H1 (cell line): ENCODE measurements around the gene TACC2. TPM values are rescaled to one million over a fixed set of nuclear protein-coding genes. Genes with fewer than 3 reads are reported as not detected.

Experiments
- CTCF ChIA-PET: fragments of 300-600 bp; sonication (Branson Sonifier 250); formaldehyde crosslinking; loops from one replicate; lab custom pipeline; 2021; ENCODE audit not compliant: partially characterized antibody; lab: Charles Lee
- POLR2A ChIA-PET: fragments of 300-600 bp; sonication (Branson Sonifier 250); formaldehyde crosslinking; loops from one replicate; lab custom pipeline; 2021; ENCODE audit warnings: inconsistent platforms; ENCODE audit not compliant: partially characterized antibody; lab: Charles Lee
- DNase-seq, 2 experiments: peaks; one replicate each; pipeline versions ENCODE4 v3.0.0 to v3.0.0-alpha.2; 2010 to 2022; ENCODE audit warnings: low spot score in 2 of 2, low read depth in 1 of 2, mixed read lengths in 1 of 2
- FAIRE-seq: peaks from 2 replicates; lab custom pipeline; 2011; peaks lifted over from hg19 to GRCh38; lab: Jason Lieb, UNC
- H2AFZ ChIP-seq: 2 replicates; pipeline ENCODE4 v1.8.1; 2012; ENCODE audit warnings: low read length, inconsistent platforms
- H2AK5ac ChIP-seq: 2 replicates; pipeline ENCODE4 v1.6.1; 2013; ENCODE audit warnings: low read depth, low read length
- H2BK120ac ChIP-seq: replicated peaks from 2 replicates; pipeline ENCODE3; 2013; ENCODE audit warnings: low read depth, low read length, inconsistent platforms
- H2BK12ac ChIP-seq: 2 replicates; pipeline ENCODE4 v1.6.1; 2013; ENCODE audit warnings: low read depth, low read length
- H2BK15ac ChIP-seq: 2 replicates; pipeline ENCODE4 v1.6.1; 2013; ENCODE audit warnings: low read length
- H2BK20ac ChIP-seq: 2 replicates; pipeline ENCODE4 v1.6.1; 2013; ENCODE audit warnings: low read length
- H2BK5ac ChIP-seq: 2 replicates; pipeline ENCODE4 v1.6.1; 2013; ENCODE audit warnings: low read depth, low read length
- H3K14ac ChIP-seq: 2 replicates; pipeline ENCODE4 v1.6.1; 2013; ENCODE audit warnings: inconsistent platforms; ENCODE audit not compliant: insufficient read length
- H3K18ac ChIP-seq: 2 replicates; pipeline ENCODE4 v1.6.1; 2013; ENCODE audit warnings: low read length; ENCODE audit errors: extremely low read depth
- H3K23ac ChIP-seq: 2 replicates; pipeline ENCODE4 v1.6.1; 2013; ENCODE audit warnings: inconsistent platforms; ENCODE audit not compliant: insufficient read length
- H3K23me2 ChIP-seq: 2 replicates; pipeline ENCODE4 v1.6.1; 2013; ENCODE audit warnings: low read depth, low read length
- H3K27ac ChIP-seq: 2 replicates; pipeline ENCODE4 v1.6.1; 2011; ENCODE audit warnings: low read depth, low read length, inconsistent platforms
- H3K27me3 ChIP-seq, 4 experiments: replicated peaks in 1 of 4; 1 replicate in 1 of 4; 2 replicates in 3 of 4; pipeline versions ENCODE4 v1.6.1 to v1.8.1; 2011 to 2013; ENCODE audit warnings: low read length in 3 of 4, mild to moderate bottlenecking in 3 of 4, inconsistent platforms in 2 of 4, mixed read lengths in 2 of 4, moderate library complexity in 1 of 4; ENCODE audit not compliant: control insufficient read depth in 3 of 4, insufficient read depth in 3 of 4; ENCODE audit errors: extremely low read depth in 1 of 4
- H3K36me3 ChIP-seq, 4 experiments: 2 replicates each; pipeline versions ENCODE4 v1.6.1 to v1.8.1; 2011 to 2013; ENCODE audit warnings: mild to moderate bottlenecking in 4 of 4, low read length in 3 of 4, moderate library complexity in 2 of 4, control low read depth in 1 of 4, inconsistent platforms in 1 of 4; ENCODE audit not compliant: insufficient read depth in 4 of 4, control insufficient read depth in 2 of 4
- H3K4ac ChIP-seq: replicated peaks from 2 replicates; pipeline ENCODE3; 2013; ENCODE audit warnings: low read length, low read depth, mixed read lengths, inconsistent platforms; ENCODE audit not compliant: insufficient read length
- H3K4me1 ChIP-seq, 4 experiments: replicated peaks in 1 of 4; 1 replicate in 1 of 4; 2 replicates in 3 of 4; pipeline versions ENCODE4 v1.6.1 to v1.8.1; 2011 to 2013; ENCODE audit warnings: low read length in 3 of 4, inconsistent platforms in 2 of 4, mixed read lengths in 1 of 4; ENCODE audit not compliant: insufficient read depth in 4 of 4, control insufficient read depth in 3 of 4
- H3K4me2 ChIP-seq, 2 experiments: 2 replicates each; pipeline versions ENCODE4 v1.6.1 to v1.8.1; 2011 to 2013; ENCODE audit warnings: low read depth in 2 of 2, low read length in 2 of 2, control low read depth in 1 of 2, inconsistent platforms in 1 of 2, mild to moderate bottlenecking in 1 of 2; ENCODE audit not compliant: insufficient read depth in 1 of 2
- H3K4me3 ChIP-seq, 4 experiments: fragments of 200-600, 300-600 bp in 1 of 4; sonication (generic), shearing (Covaris generic), sonication (Bioruptor Twin) in 1 of 4; 2 replicates each; pipeline versions ENCODE4 v1.5.1 to v1.8.1; 2011 to 2016; ENCODE audit warnings: low read length in 4 of 4, low read depth in 3 of 4, control low read depth in 2 of 4, inconsistent platforms in 2 of 4, mild to moderate bottlenecking in 2 of 4, mixed read lengths in 1 of 4, moderate library complexity in 1 of 4; ENCODE audit not compliant: insufficient read depth in 2 of 4; ENCODE audit errors: extremely low read depth in 1 of 4
- H3K56ac ChIP-seq: replicated peaks from 2 replicates; pipeline ENCODE3; 2013; ENCODE audit warnings: low read depth, mild to moderate bottlenecking, mixed read lengths, low read length, inconsistent platforms; ENCODE audit not compliant: insufficient read length
- H3K79me1 ChIP-seq: 2 replicates; pipeline ENCODE4 v1.6.1; 2013; ENCODE audit warnings: low read depth, low read length, control low read depth
- H3K79me2 ChIP-seq, 2 experiments: 2 replicates each; pipeline versions ENCODE4 v1.6.1 to v1.8.1; 2012 to 2013; ENCODE audit warnings: low read length in 2 of 2, mild to moderate bottlenecking in 2 of 2, inconsistent platforms in 1 of 2; ENCODE audit not compliant: insufficient read depth in 2 of 2, control insufficient read depth in 1 of 2
- H3K9ac ChIP-seq, 4 experiments: replicated peaks in 1 of 4; 1 replicate in 1 of 4; 2 replicates in 3 of 4; pipeline versions ENCODE4 v1.6.1 to v1.8.1; 2011 to 2013; ENCODE audit warnings: low read depth in 3 of 4, low read length in 3 of 4, control low read depth in 2 of 4, mild to moderate bottlenecking in 2 of 4, moderate library complexity in 2 of 4, inconsistent platforms in 1 of 4; ENCODE audit errors: extremely low read depth in 1 of 4
- H3K9me3 ChIP-seq, 2 experiments: 2 replicates each; pipeline versions ENCODE4 v1.6.1 to v1.8.1; 2012 to 2013; ENCODE audit warnings: mild to moderate bottlenecking in 2 of 2, moderate library complexity in 2 of 2, control low read depth in 1 of 2, inconsistent platforms in 1 of 2, low read depth in 1 of 2, low read length in 1 of 2, mixed read lengths in 1 of 2; ENCODE audit not compliant: insufficient read depth in 2 of 2
- H4K20me1 ChIP-seq, 2 experiments: replicated peaks in 1 of 2; 2 replicates each; pipeline versions ENCODE3 to v1.8.1; 2011 to 2013; ENCODE audit warnings: inconsistent platforms in 2 of 2, low read length in 2 of 2, mild to moderate bottlenecking in 1 of 2; ENCODE audit not compliant: insufficient read depth in 2 of 2, control insufficient read depth in 1 of 2
- H4K5ac ChIP-seq: 2 replicates; pipeline ENCODE4 v1.6.1; 2013; ENCODE audit warnings: low read length, low read depth, mixed read lengths, inconsistent platforms; ENCODE audit not compliant: insufficient read length
- H4K8ac ChIP-seq: 2 replicates; pipeline ENCODE4 v1.8.0; 2013; ENCODE audit warnings: mild to moderate bottlenecking, moderate library complexity, low read length, inconsistent platforms; ENCODE audit not compliant: insufficient read depth; ENCODE audit errors: extremely low read depth
- H4K91ac ChIP-seq: replicated peaks from 2 replicates; pipeline ENCODE3; 2013; ENCODE audit warnings: low read length, mixed read lengths, inconsistent platforms; ENCODE audit not compliant: insufficient read length
- CTBP2 ChIP-seq: IDR thresholded peaks from 2 replicates; pipeline ENCODE4 v1.7.0; 2011; ENCODE audit warnings: borderline replicate concordance, mild to moderate bottlenecking, moderate library complexity, mixed read lengths, low read length; ENCODE audit not compliant: insufficient read depth, insufficient read length
- PHF8 ChIP-seq: fragments of 200-600 bp; sonication (generic); conservative IDR thresholded peaks from 2 replicates; pipeline ENCODE4 v1.7.1; 2012; ENCODE audit warnings: low read depth, mild to moderate bottlenecking, inconsistent platforms, low read length, moderate library complexity
- POLR2AphosphoS5 ChIP-seq: IDR thresholded peaks from 2 replicates; pipeline ENCODE4 v1.6.1; 2011; ENCODE audit warnings: low read depth, low read length
- RAD21 ChIP-seq, 2 experiments: IDR thresholded peaks in 1 of 2; conservative IDR thresholded peaks in 1 of 2; 2 replicates each; pipeline ENCODE4 v1.6.1; 2011; ENCODE audit warnings: low read depth in 2 of 2, low read length in 2 of 2, improper control_type of control experiment in 1 of 2, inconsistent platforms in 1 of 2, mild to moderate bottlenecking in 1 of 2, moderate library complexity in 1 of 2
- SIN3A ChIP-seq, 2 experiments: IDR thresholded peaks in 1 of 2; conservative IDR thresholded peaks in 1 of 2; 2 replicates each; pipeline ENCODE4 v1.6.1; 2011 to 2012; ENCODE audit warnings: low read length in 2 of 2, improper control_type of control experiment in 1 of 2, low read depth in 1 of 2, mild to moderate bottlenecking in 1 of 2
- TEAD4 ChIP-seq: IDR thresholded peaks from 2 replicates; pipeline ENCODE4 v1.6.1; 2012; ENCODE audit warnings: low read depth, low read length, inconsistent platforms, mixed read lengths
- YY1 ChIP-seq: IDR thresholded peaks from 2 replicates; pipeline ENCODE4 v1.6.1; 2011; ENCODE audit warnings: low read depth, mild to moderate bottlenecking, low read length
- WGBS, 2 experiments: shearing (Covaris generic) in 1 of 2; methylation state at CpG; one replicate each; pipeline versions ENCODE4 v1.1.6 to v1.1.7; 2013 to 2015; ENCODE audit warnings: low lambda C conversion rate in 2 of 2, mixed read lengths in 2 of 2, inconsistent platforms in 1 of 2, low coverage in 1 of 2, missing lambda C conversion rate in 1 of 2; ENCODE audit not compliant: insufficient replicate concordance in 2 of 2, insufficient coverage in 1 of 2, insufficient read length in 1 of 2; ENCODE audit errors: extremely low coverage in 1 of 2, missing lambda C conversion rate in 1 of 2; 5-methylcytosine and 5-hydroxymethylcytosine counted together
- polyA plus RNA-seq, 7 experiments: library from polyadenylated mRNA; depleted of rRNA in 3 of 7; stranded (reverse) in 5 of 7; unstranded in 2 of 7; fragments of >200 nt in 5 of 7; fragments of 200-250 nt in 2 of 7; gene quantifications; 1 replicate in 5 of 7; 2 replicates in 1 of 7; 4 replicates in 1 of 7; pipeline versions ENCODE4 v1.2.1 to v1.2.3, GENCODE V29; 2011 to 2013; ENCODE audit warnings: missing spikeins in 2 of 7, mixed read lengths in 2 of 7
- total RNA-seq: library from RNA; stranded (reverse); fragmentation: NEBNext Ultra II Directional; extraction: Animal tissue kit (Norgen Biotek cat#: 25700); gene quantifications from 2 replicates; pipeline ENCODE4 v1.2.1, GENCODE V29; 2021
- TF ChIP-seq, protein P1 (sequence below), 3 experiments: IDR thresholded peaks; 1 replicate in 2 of 3; 2 replicates in 1 of 3; pipeline versions ENCODE4 v1.5.1 to v1.6.1; 2011; ENCODE audit warnings: low read length in 3 of 3, mild to moderate bottlenecking in 3 of 3, inconsistent platforms in 2 of 3, low read depth in 1 of 3, moderate library complexity in 1 of 3; ENCODE audit not compliant: insufficient read depth in 1 of 3; ENCODE audit errors: control extremely low read depth in 1 of 3

Gene TACC2
- total and polyA plus RNA-seq, 2 of the 8 experiments (the other 6 are each of a cell fraction or from before 2014, with no cell fraction given): 21.2 to 46.6 TPM

DNA sequence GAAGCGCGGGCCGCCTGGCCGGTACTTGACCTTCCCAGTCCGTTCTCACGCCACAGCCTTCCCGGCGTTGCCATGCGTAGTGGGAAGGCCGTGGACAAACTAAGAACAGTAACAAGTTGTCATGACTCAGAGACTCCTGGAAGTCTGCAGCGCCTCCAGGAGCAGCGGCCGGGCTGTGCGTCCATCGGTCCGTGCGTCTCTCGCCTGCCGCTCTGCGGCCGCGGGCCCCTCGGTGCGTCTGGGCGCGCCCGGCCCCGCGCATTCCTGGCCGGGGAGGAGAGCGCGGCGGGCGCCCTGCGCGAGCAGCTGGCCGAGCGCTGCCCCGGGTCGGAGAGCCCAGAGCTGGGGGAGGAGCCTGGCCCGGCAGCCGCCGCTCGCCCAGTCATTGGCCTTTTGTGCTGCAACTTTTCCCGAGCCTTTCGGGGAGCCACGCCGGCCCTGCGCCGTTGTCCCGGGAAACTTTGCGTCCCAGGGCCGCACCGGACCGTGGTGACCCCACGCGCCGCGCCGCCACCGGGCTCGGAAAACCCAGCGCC lies 123.7 kb downstream of the TACC2 start:
- no peaks in the 10 kb centered on the region for H3K36me3 ChIP-seq
- peak overlapping the region; percentile 97 for H2AFZ ChIP-seq
- H3K79me1 ChIP-seq: 0 out of 2 replicates have a peak, but pooled peaks cover 4% of the 10 kb centered on the region
- peak overlapping the region; percentile 66 to 96 (median 74) for H3K4me3 ChIP-seq
- no peaks in the 10 kb centered on the region for H3K9me3 ChIP-seq
- peak overlapping the region; percentile 97 for H4K8ac ChIP-seq
- H3K27me3 ChIP-seq: no peaks in the 10 kb centered on the region; a peak in 3 of 7 replicates
- H3K79me2 ChIP-seq: peaks cover 0 to 32% of the 10 kb centered on the region in 2 experiments; a peak in 2 of 4 replicates
- no peak overlapping the region for H3K23ac ChIP-seq
- ChIA-PET CTCF (interaction anchor here (0.6 to 2.0 kb wide), 17 partner anchors 9 to 755 kb away, joined by 3 to 11 read pairs (median 3); no protein-coding TSS in a partner anchor), POLR2A (interaction anchor here (0.6 to 4.1 kb wide), 28 partner anchors 10 to 191 kb away, joined by 3 to 25 read pairs (median 5); partner anchors contain the start of gene NSMCE4A)
- no peak overlapping the region for H3K4ac ChIP-seq
- no peak overlapping the region for H2BK120ac ChIP-seq
- H3K27ac ChIP-seq: peak overlapping the region; percentile 71; the same call in 1 of the 2 replicates
- H3K56ac ChIP-seq: peak overlapping the region; percentile 47
- H2BK5ac ChIP-seq: peak overlapping the region; percentile 52; the same call in 1 of the 2 replicates
- H3K4me2 ChIP-seq: peak overlapping the region; percentile 79 to 89
- H2BK12ac ChIP-seq: no peak overlapping the region
- DNase-seq (peak; percentile 58 to 80), FAIRE-seq (no peak)
- H4K20me1 ChIP-seq: peaks cover 0 to 2% of the 10 kb centered on the region in 2 experiments
- H3K4me1 ChIP-seq: peaks cover 0 to 6% (median 2%) of the 10 kb centered on the region in 4 experiments; a peak in 5 of 7 replicates
- H3K18ac ChIP-seq: peak overlapping the region; percentile 78
- H3K9ac ChIP-seq: peak overlapping the region; percentile 1 to 90 (median 84)
- 1% methylated on average over 40 of the region's 63 CpGs; no CpG with 5 or more reads in 1 of the 2 experiments for WGBS, 2 experiments
- no peak overlapping the region; the same call in 1 of the 2 replicates for H2BK15ac ChIP-seq
- peak overlapping the region; percentile 51 for H4K5ac ChIP-seq
- H3K14ac ChIP-seq: no peak overlapping the region
- H2AK5ac ChIP-seq: no peak overlapping the region
- H4K91ac ChIP-seq: peak overlapping the region; percentile 32
- H2BK20ac ChIP-seq: no peak overlapping the region
- peaks cover 8% of the 10 kb centered on the region; the same call in 1 of the 2 replicates for H3K23me2 ChIP-seq
- TF ChIP-seq POLR2AphosphoS5: 0 out of 2 replicates have a peak, but pooled peaks have one; percentile 29
- peak; percentile 87 for TF ChIP-seq TEAD4
- TF ChIP-seq YY1: no peak
- no peak; the same call in 1 of the 2 replicates for TF ChIP-seq PHF8
- TF ChIP-seq CTBP2: peak; percentile 42
- TF ChIP-seq, protein P1, sequence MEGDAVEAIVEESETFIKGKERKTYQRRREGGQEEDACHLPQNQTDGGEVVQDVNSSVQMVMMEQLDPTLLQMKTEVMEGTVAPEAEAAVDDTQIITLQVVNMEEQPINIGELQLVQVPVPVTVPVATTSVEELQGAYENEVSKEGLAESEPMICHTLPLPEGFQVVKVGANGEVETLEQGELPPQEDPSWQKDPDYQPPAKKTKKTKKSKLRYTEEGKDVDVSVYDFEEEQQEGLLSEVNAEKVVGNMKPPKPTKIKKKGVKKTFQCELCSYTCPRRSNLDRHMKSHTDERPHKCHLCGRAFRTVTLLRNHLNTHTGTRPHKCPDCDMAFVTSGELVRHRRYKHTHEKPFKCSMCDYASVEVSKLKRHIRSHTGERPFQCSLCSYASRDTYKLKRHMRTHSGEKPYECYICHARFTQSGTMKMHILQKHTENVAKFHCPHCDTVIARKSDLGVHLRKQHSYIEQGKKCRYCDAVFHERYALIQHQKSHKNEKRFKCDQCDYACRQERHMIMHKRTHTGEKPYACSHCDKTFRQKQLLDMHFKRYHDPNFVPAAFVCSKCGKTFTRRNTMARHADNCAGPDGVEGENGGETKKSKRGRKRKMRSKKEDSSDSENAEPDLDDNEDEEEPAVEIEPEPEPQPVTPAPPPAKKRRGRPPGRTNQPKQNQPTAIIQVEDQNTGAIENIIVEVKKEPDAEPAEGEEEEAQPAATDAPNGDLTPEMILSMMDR (IDR thresholded peaks at IDR 0.05; ENCODE audit: control extremely low read depth in 1 of 3, insufficient read depth in 1 of 3, low read depth in 1 of 3, low read length in 3 of 3): peak; percentile 49 to 84 (median 49)
- TF ChIP-seq SIN3A (conservative IDR thresholded peaks at IDR 0.05 in 1 of 2, IDR thresholded peaks at IDR 0.05 in 1 of 2; ENCODE audit: low read depth in 1 of 2, low read length in 2 of 2): 0 out of 4 replicates have a peak, but pooled peaks of 1 of the 2 experiments have one; percentile 29
- TF ChIP-seq RAD21 (IDR thresholded peaks at IDR 0.05 in 1 of 2, conservative IDR thresholded peaks at IDR 0.05 in 1 of 2; ENCODE audit: low read depth in 2 of 2, low read length in 2 of 2): peak; percentile 54 to 63
